HCT116 (cell line): ENCODE data around the gene ZNF804A. TPM values are rescaled to one million over a fixed set of nuclear protein-coding genes. Genes with fewer than 3 reads are reported as not detected.

Source experiments
- ATAC-seq: fragments of 200-7000 bp; cut with Tn5 transposase; 2 replicates; pipeline ENCODE4 v1.9.1; 2020; ENCODE audit warnings: mild to moderate bottlenecking, moderate library complexity
- BruUV-seq: library from RNA; stranded (reverse); fragments of 400-500 nt; replicated peaks from 2 replicates; lab custom pipeline; 2021; lab: Mats Ljungman, UMichigan
- CTCF ChIA-PET: fragments of 300-600 bp; sonication (Branson Sonifier 250); formaldehyde crosslinking; loops from one replicate; lab custom pipeline; 2021; ENCODE audit warnings: antibody characterized with exemption; lab: Charles Lee
- POLR2A ChIA-PET: fragments of 300-600, 350-600 bp; sonication (Branson Sonifier 250); formaldehyde crosslinking; loops from one replicate; lab custom pipeline; 2021; ENCODE audit warnings: antibody characterized with exemption; lab: Charles Lee
- RAD21 ChIA-PET, 2 experiments: fragments of 300-600 bp; sonication (Branson Sonifier 250); formaldehyde crosslinking; loops; one replicate each; lab custom pipeline; 2023; ENCODE audit warnings: low total read pairs in 2 of 2; ENCODE audit not compliant: uncharacterized antibody in 2 of 2, unreplicated experiment in 2 of 2, low non-redundant PET in 1 of 2; lab: Charles Lee
- DNase-seq: peaks from one replicate; pipeline ENCODE4 v3.0.0-alpha.2; 2010; ENCODE audit warnings: low read depth, low spot score
- H2AFZ ChIP-seq: fragments of 200-600 bp; shearing (Covaris generic), sonication (generic); 2 replicates; pipeline ENCODE4 v1.6.1; 2017; ENCODE audit warnings: low read depth, mixed run types, mixed read lengths, antibody characterized with exemption, low read length; ENCODE audit not compliant: poor library complexity, severe bottlenecking
- H3K27ac ChIP-seq: 2 replicates; pipeline ENCODE4 v1.5.1; 2012; ENCODE audit warnings: low read depth, low read length
- H3K27me3 ChIP-seq: fragments of 200-600 bp; sonication (generic); 2 replicates; pipeline ENCODE4 v1.6.1; 2016; ENCODE audit warnings: mixed run types, low read length, mixed read lengths; ENCODE audit not compliant: insufficient read depth
- H3K36me3 ChIP-seq, 2 experiments: fragments of 200-500 bp in 1 of 2; fragments of 200-600 bp in 1 of 2; sonication (Bioruptor generic) in 1 of 2; sonication (generic) in 1 of 2; 2 replicates each; pipeline versions ENCODE4 v1.5.1 to v1.6.1; 2014 to 2016; ENCODE audit warnings: low read length in 2 of 2, inconsistent platforms in 1 of 2, mixed read lengths in 1 of 2, mixed run types in 1 of 2; ENCODE audit not compliant: insufficient read depth in 2 of 2, control insufficient read depth in 1 of 2
- H3K4me1 ChIP-seq, 2 experiments: fragments of 200-600 bp in 1 of 2; sonication (generic) in 1 of 2; 2 replicates each; pipeline versions ENCODE4 v1.5.1 to v1.6.1; 2012 to 2017; ENCODE audit warnings: low read length in 2 of 2, inconsistent platforms in 1 of 2, mild to moderate bottlenecking in 1 of 2, mixed read lengths in 1 of 2, mixed run types in 1 of 2, moderate library complexity in 1 of 2; ENCODE audit not compliant: insufficient read depth in 2 of 2, control insufficient read depth in 1 of 2
- H3K4me2 ChIP-seq: fragments of 200-600 bp; sonication (generic); 2 replicates; pipeline ENCODE4 v1.6.1; 2017; ENCODE audit warnings: mixed run types, low read length, mixed read lengths
- H3K4me3 ChIP-seq, 2 experiments: fragments of 200-600 bp in 1 of 2; sonication (generic) in 1 of 2; replicated peaks in 1 of 2; 2 replicates each; pipeline ENCODE4 v1.5.1; 2011 to 2016; ENCODE audit warnings: low read length in 2 of 2, control low read depth in 1 of 2, low read depth in 1 of 2, mild to moderate bottlenecking in 1 of 2, mixed read lengths in 1 of 2, mixed run types in 1 of 2
- H3K79me2 ChIP-seq: fragments of 200-600 bp; sonication (generic); 2 replicates; pipeline ENCODE4 v1.6.1; 2017; ENCODE audit warnings: mild to moderate bottlenecking, mixed run types, low read length, moderate library complexity, mixed read lengths; ENCODE audit not compliant: insufficient read depth
- H3K9ac ChIP-seq: fragments of 200-600 bp; sonication (generic); 2 replicates; pipeline ENCODE4 v1.6.1; 2016; ENCODE audit warnings: low read length, mixed read lengths
- H3K9me2 ChIP-seq: fragments of 200-600 bp; sonication (generic), shearing (Covaris generic); 2 replicates; pipeline ENCODE4 v1.6.1; 2017; ENCODE audit warnings: mixed run types, mild to moderate bottlenecking, moderate library complexity; ENCODE audit not compliant: insufficient read depth
- H3K9me3 ChIP-seq, 2 experiments: fragments of 200-500 bp in 1 of 2; fragments of 200-600 bp in 1 of 2; sonication (Bioruptor generic) in 1 of 2; sonication (generic) in 1 of 2; 2 replicates each; pipeline ENCODE4 v1.6.1; 2014 to 2017; ENCODE audit warnings: low read length in 2 of 2, mixed read lengths in 2 of 2, inconsistent platforms in 1 of 2, low read depth in 1 of 2, mild to moderate bottlenecking in 1 of 2, mixed run types in 1 of 2, moderate library complexity in 1 of 2; ENCODE audit not compliant: control insufficient read depth in 1 of 2, insufficient read depth in 1 of 2
- H4K20me1 ChIP-seq: fragments of 200-600 bp; sonication (generic), shearing (Covaris generic); 2 replicates; pipeline ENCODE4 v1.6.1; 2017; ENCODE audit warnings: mixed run types, mild to moderate bottlenecking, moderate library complexity; ENCODE audit not compliant: insufficient read depth
- ATF3 ChIP-seq: IDR thresholded peaks from 2 replicates; pipeline ENCODE4 v1.6.1; 2012
- CBX3 ChIP-seq: IDR thresholded peaks from 2 replicates; pipeline ENCODE4 v1.6.1; 2012; ENCODE audit warnings: low read depth
- CEBPB ChIP-seq: IDR thresholded peaks from 2 replicates; pipeline ENCODE4 v1.6.1; 2012; ENCODE audit warnings: low read depth
- ELF1 ChIP-seq: IDR thresholded peaks from 2 replicates; pipeline ENCODE4 v1.6.1; 2012; ENCODE audit warnings: low read depth, borderline replicate concordance
- EZH2 ChIP-seq: fragments of 200-600 bp; sonication (generic); IDR thresholded peaks from 2 replicates; pipeline ENCODE4 v1.6.1; 2017; ENCODE audit warnings: antibody characterized with exemption, mixed run types
- EZH2phosphoT487 ChIP-seq: fragments of 200-600 bp; IDR thresholded peaks from 2 replicates; pipeline ENCODE4 v1.6.1; 2018; ENCODE audit warnings: antibody characterized with exemption, borderline replicate concordance
- FOSL1 ChIP-seq: IDR thresholded peaks from 2 replicates; pipeline ENCODE4 v1.6.1; 2012; ENCODE audit warnings: low read depth
- JUND ChIP-seq: IDR thresholded peaks from 2 replicates; pipeline ENCODE4 v1.6.1; 2012
- MAX ChIP-seq: IDR thresholded peaks from 2 replicates; pipeline ENCODE4 v1.6.1; 2012
- POLR2A ChIP-seq: IDR thresholded peaks from 2 replicates; pipeline ENCODE4 v1.7.0; 2011; ENCODE audit warnings: borderline replicate concordance; ENCODE audit not compliant: insufficient read depth, insufficient read length; ENCODE audit errors: extremely low read depth
- RAD21 ChIP-seq: IDR thresholded peaks from 2 replicates; pipeline ENCODE4 v1.6.1; 2012; ENCODE audit warnings: low read depth, mild to moderate bottlenecking
- REST ChIP-seq: IDR thresholded peaks from 2 replicates; pipeline ENCODE4 v1.6.1; 2012; ENCODE audit warnings: low read depth
- SIN3A ChIP-seq: IDR thresholded peaks from 2 replicates; pipeline ENCODE4 v1.6.1; 2012; ENCODE audit warnings: low read depth
- SP1 ChIP-seq: IDR thresholded peaks from 2 replicates; pipeline ENCODE4 v1.6.1; 2012; ENCODE audit warnings: low read depth
- SRF ChIP-seq: IDR thresholded peaks from 2 replicates; pipeline ENCODE4 v1.6.1; 2012; ENCODE audit warnings: low read depth
- TCF7L2 ChIP-seq: IDR thresholded peaks from 2 replicates; pipeline ENCODE4 v1.7.0; 2011; ENCODE audit warnings: borderline replicate concordance, inconsistent platforms; ENCODE audit not compliant: insufficient read depth, insufficient read length; ENCODE audit errors: extremely low read depth
- YY1 ChIP-seq: IDR thresholded peaks from 2 replicates; pipeline ENCODE4 v1.6.1; 2011; ENCODE audit warnings: low read length, low read depth, moderate library complexity, mild to moderate bottlenecking; ENCODE audit not compliant: insufficient replicate concordance; ENCODE audit errors: extremely low read depth
- ZBTB33 ChIP-seq: IDR thresholded peaks from 2 replicates; pipeline ENCODE4 v1.6.1; 2011; ENCODE audit warnings: mild to moderate bottlenecking, low read length, moderate library complexity; ENCODE audit not compliant: insufficient replicate concordance; ENCODE audit errors: extremely low read depth
- ZFX ChIP-seq: fragments of 450-650 bp; IDR thresholded peaks from 2 replicates; pipeline ENCODE4 v1.6.1; 2017
- ZNF274 ChIP-seq: fragments of 200-500 bp; sonication (Bioruptor generic); IDR thresholded peaks from 2 replicates; pipeline ENCODE4 v1.6.1; 2014; ENCODE audit warnings: mild to moderate bottlenecking, low read depth, low read length, inconsistent platforms
- intact Hi-C: fragments of 100-400 bp; cut with micrococcal nuclease; formaldehyde crosslinking; loops from 2 replicates; pipeline ENCODE4 v1.10.0; 2022
- total RNA-seq: library from RNA; stranded (reverse); gene quantifications from one replicate; pipeline ENCODE4 v1.2.1, GENCODE V29; 2021; ENCODE audit not compliant: unreplicated experiment

The ZNF804A gene
- total RNA-seq, 1 experiment from 2014 or later = 0.61 TPM

GRCh38 chr2:184610891-184611290 lies 12.6 kb downstream of the ZNF804A start:
- ChIA-PET RAD21 (no interaction called here), POLR2A (no interaction called here)
- ATAC-seq (no peak), DNase-seq (no peak)
- H3K79me2 ChIP-seq = peaks cover 4% of the 10 kb centered on the region; the same call in 1 of the 2 replicates
- intact Hi-C loops = no loop called here
- no peak overlapping the region for H3K27ac ChIP-seq
- H3K4me1 ChIP-seq = no peaks in the 10 kb centered on the region
- no peaks in the 10 kb centered on the region for H4K20me1 ChIP-seq
- no peaks in the 10 kb centered on the region for H3K9me3 ChIP-seq
- H3K9me2 ChIP-seq = no peaks in the 10 kb centered on the region
- H3K36me3 ChIP-seq = no peaks in the 10 kb centered on the region
- no peak for TF ChIP-seq CEBPB
- no peak for TF ChIP-seq REST
- TF ChIP-seq MAX = no peak
- TF ChIP-seq FOSL1 = no peak
- TF ChIP-seq POLR2A = no peak
- no peak for TF ChIP-seq EZH2
- TF ChIP-seq EZH2phosphoT487 = no peak
- TF ChIP-seq JUND = no peak
- TF ChIP-seq TCF7L2 = no peak
- TF ChIP-seq ZNF274 = no peak
- no peak for TF ChIP-seq ZFX
- no peak for TF ChIP-seq RAD21
- TF ChIP-seq CBX3 = no peak
- no peak for TF ChIP-seq SIN3A
- TF ChIP-seq ATF3 = no peak
- TF ChIP-seq ELF1 = no peak
- TF ChIP-seq SRF = no peak
- TF ChIP-seq SP1 = no peak
- TF ChIP-seq ZBTB33 = no peak
- TF ChIP-seq YY1 = no peak
- TF ChIP-seq, all 23 proteins: peak for 0
- no peaks in the 10 kb centered on the region for H3K27me3 ChIP-seq
- BruUV-seq = no TSS peak
- H2AFZ ChIP-seq = no peak overlapping the region
- no peak overlapping the region for H3K4me3 ChIP-seq
- H3K4me2 ChIP-seq = no peak overlapping the region
- no peak overlapping the region for H3K9ac ChIP-seq
- CTCF ChIA-PET = interaction anchor here (0.8 to 1.5 kb wide), 3 partner anchors 10 to 20 kb away, joined by 3 to 9 read pairs (median 6); no protein-coding TSS in a partner anchor
